Transverse colon (tissue), 4 donors: ENCODE results near the gene ASB15. TPM values are rescaled to one million over a fixed set of nuclear protein-coding genes. Genes with fewer than 3 reads are reported as not detected.

ENCODE experiments used
- DNase-seq: peaks from one replicate; pipeline ENCODE4 v3.0.0-alpha.2; 2019
- H3K27ac ChIP-seq, 4 donors: fragments of 200-600 bp; sonication (generic); 2 replicates each; pipeline ENCODE4 v1.5.1; 2016 to 2018; ENCODE audit warnings: inconsistent platforms in 4 of 4
- H3K27me3 ChIP-seq: fragments of 200-600 bp; sonication (generic); 2 replicates; pipeline ENCODE4 v1.5.1; 2017; ENCODE audit warnings: inconsistent platforms
- H3K36me3 ChIP-seq, 4 donors: fragments of 200-600 bp; sonication (generic); 2 replicates each; pipeline ENCODE4 v1.5.1; 2017 to 2019; ENCODE audit warnings: inconsistent platforms in 4 of 4
- H3K4me1 ChIP-seq, 4 donors: fragments of 200-600 bp; sonication (generic); 2 replicates each; pipeline ENCODE4 v1.5.1; 2017 to 2020; ENCODE audit warnings: inconsistent platforms in 4 of 4
- H3K4me3 ChIP-seq, 4 donors: fragments of 200-600 bp; sonication (generic); 1 replicate in 1 of 4; 2 replicates in 3 of 4; pipeline versions ENCODE4 v1.5.1 to v1.6.1; 2017 to 2019; ENCODE audit warnings: inconsistent platforms in 4 of 4
- H3K9me3 ChIP-seq, 2 donors: fragments of 200-600 bp; sonication (generic); 2 replicates each; pipeline ENCODE4 v1.5.1; 2017 to 2019; ENCODE audit warnings: inconsistent platforms in 2 of 2
- EP300 ChIP-seq: sonication (generic); formaldehyde crosslinking; IDR thresholded peaks from one replicate; pipeline ENCODE4 v1.6.1; 2017; ENCODE audit warnings: antibody characterized with exemption, low read depth
- POLR2A ChIP-seq: fragments of 450-650 bp; IDR thresholded peaks from one replicate; pipeline ENCODE4 v1.6.1; 2016; ENCODE audit warnings: antibody characterized with exemption, mild to moderate bottlenecking, moderate library complexity
- POLR2AphosphoS5 ChIP-seq, 3 donors: sonication (generic); formaldehyde crosslinking; IDR thresholded peaks; one replicate each; pipeline ENCODE4 v1.6.1; 2016; ENCODE audit warnings: antibody characterized with exemption in 3 of 3
- WGBS, 2 donors: methylation state at CpG; one replicate each; pipeline ENCODE4 v1.1.5; 2018; ENCODE audit warnings: low coverage in 1 of 2; 5-methylcytosine and 5-hydroxymethylcytosine counted together
- in situ Hi-C, 4 donors: fragments of 200-750 bp; cut with MboI; loops; one replicate each; pipeline versions ENCODE4 v1.15.0 to v1.15.1; 2017; ENCODE audit warnings: low sequenced_read_pairs in 3 of 4, low pct_ligation_motif_present in 1 of 4, low pct_unique_long_range_greater_than_20kb in 1 of 4
- intact Hi-C: fragments of 100-400 bp; cut with DNase I; formaldehyde crosslinking; loops from one replicate; pipeline ENCODE4 v1.15.1; 2023; ENCODE audit warnings: low total_unique reads
- total RNA-seq, 4 donors: library from RNA; depleted of rRNA; stranded (reverse); fragments of >200 nt; gene quantifications; one replicate each; pipeline ENCODE4 v1.1.0, GENCODE V29; 2016
- TF ChIP-seq, protein P1 (sequence below), 5 experiments: fragments of 200-600 bp in 3 of 5; fragments of 450-650 bp in 2 of 5; sonication (generic) in 3 of 5; IDR thresholded peaks; 1 replicate in 2 of 5; 2 replicates in 3 of 5; pipeline ENCODE4 v1.5.1; 2016 to 2017; ENCODE audit warnings: antibody characterized with exemption in 5 of 5, inconsistent platforms in 3 of 5, mild to moderate bottlenecking in 2 of 5, moderate library complexity in 1 of 5

ASB15 gene
- total RNA-seq, 4 donors from 2014 or later, result not detected

DNA sequence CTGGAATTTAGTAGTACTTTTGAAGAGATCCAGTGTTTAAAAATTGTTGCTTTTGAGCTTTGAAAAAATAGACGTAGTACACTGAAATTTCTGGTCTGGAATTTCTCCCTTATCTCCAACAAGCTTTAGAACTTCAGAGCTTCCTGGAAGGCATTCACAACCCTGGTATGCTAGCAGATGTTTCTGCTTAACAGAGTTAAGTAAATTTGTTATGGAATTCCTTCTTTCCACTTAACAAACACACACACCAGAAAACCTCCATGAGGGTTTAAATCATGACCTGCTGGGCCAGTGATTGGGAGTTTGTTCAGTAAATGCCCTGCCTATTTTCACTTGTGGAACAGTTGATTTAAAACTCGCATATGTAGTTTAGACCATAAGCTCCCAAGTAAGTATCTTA, 13.7 kb downstream of the ASB15 start:
- Histone ChIP-seq H3K9me3 (no peaks in the 10 kb centered on the region), H3K36me3 (no peaks in the 10 kb centered on the region), H3K4me1 (no peaks in the 10 kb centered on the region), H3K27ac (no peak overlapping the region), H3K27me3 (no peaks in the 10 kb centered on the region), H3K4me3 (no peak overlapping the region)
- TF ChIP-seq POLR2A, result no peak
- no peak for TF ChIP-seq POLR2AphosphoS5 (IDR thresholded peaks at IDR 0.05)
- no peak for TF ChIP-seq EP300
- TF ChIP-seq, protein P1, sequence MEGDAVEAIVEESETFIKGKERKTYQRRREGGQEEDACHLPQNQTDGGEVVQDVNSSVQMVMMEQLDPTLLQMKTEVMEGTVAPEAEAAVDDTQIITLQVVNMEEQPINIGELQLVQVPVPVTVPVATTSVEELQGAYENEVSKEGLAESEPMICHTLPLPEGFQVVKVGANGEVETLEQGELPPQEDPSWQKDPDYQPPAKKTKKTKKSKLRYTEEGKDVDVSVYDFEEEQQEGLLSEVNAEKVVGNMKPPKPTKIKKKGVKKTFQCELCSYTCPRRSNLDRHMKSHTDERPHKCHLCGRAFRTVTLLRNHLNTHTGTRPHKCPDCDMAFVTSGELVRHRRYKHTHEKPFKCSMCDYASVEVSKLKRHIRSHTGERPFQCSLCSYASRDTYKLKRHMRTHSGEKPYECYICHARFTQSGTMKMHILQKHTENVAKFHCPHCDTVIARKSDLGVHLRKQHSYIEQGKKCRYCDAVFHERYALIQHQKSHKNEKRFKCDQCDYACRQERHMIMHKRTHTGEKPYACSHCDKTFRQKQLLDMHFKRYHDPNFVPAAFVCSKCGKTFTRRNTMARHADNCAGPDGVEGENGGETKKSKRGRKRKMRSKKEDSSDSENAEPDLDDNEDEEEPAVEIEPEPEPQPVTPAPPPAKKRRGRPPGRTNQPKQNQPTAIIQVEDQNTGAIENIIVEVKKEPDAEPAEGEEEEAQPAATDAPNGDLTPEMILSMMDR (IDR thresholded peaks at IDR 0.05), result no peak
- in situ Hi-C loops, result no loop called here
- intact Hi-C loops, result no loop called here
- WGBS, 2 donors, result 43 to 44% methylated on average over 2 of the region's 2 CpGs
- no peak for DNase-seq

DNA sequence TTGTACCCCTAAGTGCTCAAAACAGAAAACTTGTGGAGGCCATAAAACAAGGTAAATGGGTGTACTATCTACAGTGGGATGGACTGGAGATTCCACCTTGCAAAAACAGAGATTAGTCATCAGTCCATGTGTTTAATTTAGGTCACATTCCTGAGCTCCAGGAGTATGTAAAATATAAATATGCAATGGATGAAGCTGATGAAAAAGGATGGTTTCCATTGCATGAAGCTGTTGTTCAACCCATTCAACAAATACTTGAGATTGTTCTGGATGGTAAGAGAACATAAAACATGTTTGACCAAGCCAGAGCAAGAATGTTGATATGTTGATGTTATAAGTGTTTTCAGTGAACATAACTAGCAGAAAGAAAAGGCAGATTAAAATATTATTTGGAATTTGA, 14.6 kb downstream of the ASB15 start:
- Histone ChIP-seq H3K27ac (no peak overlapping the region), H3K36me3 (no peaks in the 10 kb centered on the region), H3K4me3 (no peak overlapping the region), H3K4me1 (no peaks in the 10 kb centered on the region), H3K27me3 (no peaks in the 10 kb centered on the region), H3K9me3 (no peaks in the 10 kb centered on the region)
- intact Hi-C loops, result no loop called here
- no peak for TF ChIP-seq EP300
- TF ChIP-seq, protein P1 (IDR thresholded peaks at IDR 0.05), result no peak
- TF ChIP-seq POLR2A, result no peak
- no peak for TF ChIP-seq POLR2AphosphoS5 (IDR thresholded peaks at IDR 0.05)
- no peak for DNase-seq
- in situ Hi-C loops, result no loop called here

DNA sequence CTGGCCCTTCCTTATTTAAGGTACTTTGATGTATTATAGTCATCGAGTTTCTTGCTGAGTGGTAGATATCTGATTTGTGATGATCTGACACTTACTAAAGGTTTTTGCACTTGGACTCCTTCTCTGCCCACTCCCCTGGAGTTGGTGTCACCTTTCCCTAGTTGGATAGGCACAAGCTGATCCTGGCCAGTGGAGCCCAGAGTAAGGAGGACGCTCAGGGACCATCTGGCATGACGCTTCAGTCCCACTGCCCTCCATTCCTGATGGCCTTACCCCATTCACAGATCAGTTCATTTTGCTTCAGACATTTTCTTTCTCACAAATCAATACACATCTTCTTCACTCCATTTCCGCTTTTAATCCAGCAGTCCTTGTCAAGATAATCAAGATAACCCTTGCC, 20.1 kb downstream of the ASB15 start:
- intact Hi-C loops (no loop called here), in situ Hi-C loops (no loop called here)
- Histone ChIP-seq H3K4me1 (peaks cover 0 to 4% (median 0%) of the 10 kb centered on the region in 4 donors), H3K27me3 (no peaks in the 10 kb centered on the region), H3K36me3 (no peaks in the 10 kb centered on the region), H3K4me3 (no peak overlapping the region), H3K9me3 (no peaks in the 10 kb centered on the region), H3K27ac (no peak overlapping the region)
- 87 to 88% methylated on average over 3 to 4 of the region's 4 CpGs for WGBS, 2 donors
- no peak for TF ChIP-seq POLR2A
- TF ChIP-seq, protein P1 (IDR thresholded peaks at IDR 0.05), result no peak
- DNase-seq, result no peak

DNA sequence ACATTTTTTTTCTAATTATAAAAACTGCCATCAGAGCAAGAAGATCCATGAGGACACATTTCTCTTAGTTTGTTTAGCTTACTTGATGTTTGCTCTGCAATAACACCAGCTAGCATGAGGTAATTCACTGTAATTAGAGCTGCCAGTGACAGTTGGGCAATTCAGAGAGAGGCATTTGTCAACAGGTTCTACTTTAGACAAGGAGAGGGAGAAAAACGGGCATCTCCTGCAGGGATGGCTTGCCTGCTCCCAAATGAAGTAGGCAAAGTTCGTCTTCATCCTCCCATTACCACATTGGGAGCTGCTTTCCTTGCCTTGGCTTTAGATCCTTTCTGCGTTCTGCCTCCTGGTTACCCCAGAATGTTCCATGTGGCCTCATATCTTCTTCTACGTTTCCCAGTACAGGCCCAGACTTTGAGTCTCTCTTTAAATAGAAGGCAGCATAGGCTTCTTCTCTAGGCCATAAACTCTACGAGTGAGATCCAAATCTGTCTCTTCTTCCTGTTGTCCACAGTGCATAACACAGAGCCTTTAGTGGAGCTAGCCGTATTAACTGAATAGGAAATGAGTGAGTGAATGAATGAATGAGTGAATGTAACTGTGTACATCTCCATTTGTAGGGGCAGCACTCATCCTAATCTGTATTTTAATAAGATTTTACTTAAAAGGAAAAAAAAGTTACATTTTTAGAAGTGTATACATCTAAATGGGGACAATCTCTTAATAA, 21.2 kb downstream of the ASB15 start:
- H3K27ac ChIP-seq, result peak overlapping the region in 3 of 4 donors; percentile 21 to 41 (median 36)
- no peak overlapping the region for H3K4me3 ChIP-seq
- TF ChIP-seq POLR2A, result no peak
- no peak for TF ChIP-seq EP300
- no peaks in the 10 kb centered on the region for H3K9me3 ChIP-seq
- in situ Hi-C loops, result no loop called here
- no peaks in the 10 kb centered on the region for H3K36me3 ChIP-seq
- peaks cover 0 to 4% (median 0%) of the 10 kb centered on the region in 4 donors for H3K4me1 ChIP-seq
- peak; percentile 8 for DNase-seq
- WGBS, 2 donors, result 50 to 52% methylated on average over 2 to 6 of the region's 6 CpGs
- intact Hi-C loops, result no loop called here
- no peaks in the 10 kb centered on the region for H3K27me3 ChIP-seq
